Skeletal muscle cell (primary cell): ENCODE data around the gene BRF1.

Experiments used
- DNase-seq: peaks from one replicate; pipeline ENCODE4 v3.0.0-alpha.2; 2010; ENCODE audit warnings: low read depth
- H3K4me3 ChIP-seq: 2 replicates; pipeline ENCODE4 v1.5.1; 2011; ENCODE audit warnings: low read depth, mild to moderate bottlenecking, control low read depth, low read length, moderate library complexity

The BRF1 gene

GRCh38 chr14:105219753-105220152, 81.0 kb downstream of the BRF1 start:
- no peak for DNase-seq
- no peak overlapping the region for H3K4me3 ChIP-seq

GRCh38 chr14:105219043-105219612, 81.7 kb downstream of the BRF1 start:
- no peak overlapping the region for H3K4me3 ChIP-seq
- DNase-seq, result no peak

GRCh38 chr14:105218611-105219010, 82.2 kb downstream of the BRF1 start:
- no peak for DNase-seq
- no peak overlapping the region for H3K4me3 ChIP-seq

- no peak for DNase-seq
- H3K4me3 ChIP-seq, result no peak overlapping the region
Measured at GRCh38 chr14:105217774-105218173, 83.0 kb downstream of the BRF1 start.

GRCh38 chr14:105216490-105217247, 84.1 kb downstream of the BRF1 start:
- H3K4me3 ChIP-seq, result no peak overlapping the region
- no peak for DNase-seq

- no peak overlapping the region for H3K4me3 ChIP-seq
- no peak for DNase-seq
Measured at GRCh38 chr14:105215602-105216001, 85.2 kb downstream of the BRF1 start.

GRCh38 chr14:105214324-105214915, 86.4 kb downstream of the BRF1 start:
- H3K4me3 ChIP-seq, result no peak overlapping the region
- no peak for DNase-seq

- H3K4me3 ChIP-seq, result no peak overlapping the region
- DNase-seq, result no peak
Measured at GRCh38 chr14:105213361-105213760, 87.4 kb downstream of the BRF1 start.

GRCh38 chr14:105212541-105213300, 88.1 kb downstream of the BRF1 start:
- peak; percentile 38 for DNase-seq
- no peak overlapping the region for H3K4me3 ChIP-seq

- no peak for DNase-seq
- no peak overlapping the region for H3K4me3 ChIP-seq
Measured at GRCh38 chr14:105211758-105212089, 89.1 kb downstream of the BRF1 start.

- H3K4me3 ChIP-seq, result no peak overlapping the region
Measured at GRCh38 chr14:105211086-105211757, 89.6 kb downstream of the BRF1 start.

GRCh38 chr14:105210266-105211025, 90.4 kb downstream of the BRF1 start:
- H3K4me3 ChIP-seq, result no peak overlapping the region
- DNase-seq, result no peak

More at GRCh38 chr14:105211086-105211757, 89.6 kb downstream of the BRF1 start:
- no peak for DNase-seq

GRCh38 chr14:105209646-105210045, 91.2 kb downstream of the BRF1 start:
- no peak for DNase-seq
- H3K4me3 ChIP-seq, result no peak overlapping the region

GRCh38 chr14:105209091-105209490, 91.7 kb downstream of the BRF1 start:
- DNase-seq, result no peak
- H3K4me3 ChIP-seq, result no peak overlapping the region

GRCh38 chr14:105208738-105209075, 92.1 kb downstream of the BRF1 start:
- no peak overlapping the region for H3K4me3 ChIP-seq
- no peak for DNase-seq

- no peak overlapping the region for H3K4me3 ChIP-seq
- no peak for DNase-seq
Measured at GRCh38 chr14:105207996-105208737, 92.6 kb downstream of the BRF1 start.

- DNase-seq, result no peak
- no peak overlapping the region for H3K4me3 ChIP-seq
Measured at GRCh38 chr14:105207460-105207901, 93.3 kb downstream of the BRF1 start.

GRCh38 chr14:105206873-105207272, 93.9 kb downstream of the BRF1 start:
- H3K4me3 ChIP-seq, result no peak overlapping the region
- DNase-seq, result no peak
